Measurements from ENCODE around the gene TNFSF11.
"Not testable (repeated sequence)": the region's sequence is repeated elsewhere in the genome, so short reads cannot be mapped to it uniquely, and the experiment has no call there.

TNFSF11 gene

DNA sequence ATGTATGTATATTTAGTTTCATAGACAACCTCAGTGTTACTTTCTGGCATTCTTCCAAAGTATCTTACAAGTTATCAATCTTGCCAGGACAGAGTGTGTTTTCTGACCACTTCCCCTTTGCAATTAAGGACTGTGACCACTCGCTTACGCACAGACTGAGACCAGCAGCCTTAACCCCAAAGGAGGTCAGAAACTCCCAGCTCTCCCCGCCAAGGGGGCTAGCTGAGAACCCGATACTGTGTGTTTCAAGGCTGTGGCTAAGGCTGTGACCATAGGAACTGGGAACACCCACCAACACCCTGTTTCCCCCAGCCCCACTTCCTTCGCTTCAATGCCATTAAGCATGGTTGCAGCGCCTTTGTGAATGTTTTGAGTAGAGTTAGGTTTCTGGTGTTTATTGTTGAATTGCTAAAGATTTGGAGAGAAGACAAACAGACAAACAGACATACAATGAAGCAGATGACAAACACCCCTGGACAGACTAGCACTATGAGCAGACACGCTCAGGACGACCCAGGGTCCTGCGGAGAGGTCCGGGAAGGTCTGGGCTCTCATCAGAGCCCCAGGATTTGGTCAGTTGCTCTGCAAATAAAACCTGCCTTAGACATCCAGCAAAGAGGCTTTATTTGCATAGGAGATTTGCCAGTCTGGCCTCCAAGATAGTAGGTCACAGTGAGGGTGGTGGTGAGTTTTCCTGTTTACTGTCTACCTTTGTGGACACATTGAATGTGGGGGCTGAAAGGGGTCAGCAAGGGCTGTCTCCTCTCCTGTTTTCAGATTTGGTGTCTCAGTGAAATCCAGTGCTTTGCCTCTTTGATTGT lies 25.0 kb upstream of the TNFSF11 start:
- TF ChIP-seq POLR2A (IDR thresholded peaks at IDR 0.05; ENCODE audit: low read depth, low read length): no peak
- no peak for DNase-seq (ENCODE audit: insufficient read length, low spot score)
- FAIRE-seq: no peak

DNA sequence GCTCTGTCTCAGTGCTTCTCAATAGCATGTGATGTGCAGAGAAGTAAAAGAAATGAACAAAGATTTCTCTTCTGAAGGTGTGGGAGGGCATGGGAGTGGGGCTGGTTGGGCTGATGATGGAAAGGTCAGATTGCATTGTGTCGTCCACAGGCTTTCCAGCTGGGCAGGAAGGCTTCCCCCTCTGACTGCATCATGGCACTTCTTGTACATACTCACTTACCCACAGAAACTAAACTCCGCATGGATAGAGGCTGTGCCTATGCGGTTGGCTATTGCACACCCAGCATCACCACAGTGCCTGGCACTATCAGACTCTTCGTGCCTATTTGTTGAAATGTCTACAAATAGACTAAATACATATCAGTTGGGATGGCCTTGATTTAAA lies 24.4 kb upstream of the TNFSF11 start:
- DNase-seq (ENCODE audit: insufficient read length, low spot score): no peak
- FAIRE-seq: no peak
- TF ChIP-seq POLR2A (IDR thresholded peaks at IDR 0.05; ENCODE audit: low read depth, low read length): no peak

DNA sequence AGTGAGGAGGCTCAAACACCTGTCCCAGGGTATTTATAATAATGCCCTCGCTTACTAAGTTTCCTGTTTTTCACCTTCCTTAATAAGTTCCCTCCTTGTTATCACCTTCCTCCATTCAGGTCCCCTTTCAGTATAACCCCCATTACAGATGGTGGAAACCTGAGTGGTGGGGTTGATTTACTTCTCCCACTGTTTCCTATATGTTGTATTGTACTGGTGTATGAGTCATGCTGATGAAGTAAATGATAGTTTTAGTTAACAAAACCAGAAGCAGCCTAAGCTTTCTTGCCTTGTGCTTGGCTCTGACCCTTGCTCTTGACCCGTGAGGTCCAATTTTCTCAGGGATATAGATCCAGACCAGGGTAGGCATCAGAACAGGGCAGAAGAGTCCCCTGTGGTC lies 22.3 kb upstream of the TNFSF11 start:
- FAIRE-seq (no peak), DNase-seq (ENCODE audit: insufficient read length, low spot score) (no peak)
- TF ChIP-seq POLR2A (IDR thresholded peaks at IDR 0.05; ENCODE audit: low read depth, low read length): no peak

DNA sequence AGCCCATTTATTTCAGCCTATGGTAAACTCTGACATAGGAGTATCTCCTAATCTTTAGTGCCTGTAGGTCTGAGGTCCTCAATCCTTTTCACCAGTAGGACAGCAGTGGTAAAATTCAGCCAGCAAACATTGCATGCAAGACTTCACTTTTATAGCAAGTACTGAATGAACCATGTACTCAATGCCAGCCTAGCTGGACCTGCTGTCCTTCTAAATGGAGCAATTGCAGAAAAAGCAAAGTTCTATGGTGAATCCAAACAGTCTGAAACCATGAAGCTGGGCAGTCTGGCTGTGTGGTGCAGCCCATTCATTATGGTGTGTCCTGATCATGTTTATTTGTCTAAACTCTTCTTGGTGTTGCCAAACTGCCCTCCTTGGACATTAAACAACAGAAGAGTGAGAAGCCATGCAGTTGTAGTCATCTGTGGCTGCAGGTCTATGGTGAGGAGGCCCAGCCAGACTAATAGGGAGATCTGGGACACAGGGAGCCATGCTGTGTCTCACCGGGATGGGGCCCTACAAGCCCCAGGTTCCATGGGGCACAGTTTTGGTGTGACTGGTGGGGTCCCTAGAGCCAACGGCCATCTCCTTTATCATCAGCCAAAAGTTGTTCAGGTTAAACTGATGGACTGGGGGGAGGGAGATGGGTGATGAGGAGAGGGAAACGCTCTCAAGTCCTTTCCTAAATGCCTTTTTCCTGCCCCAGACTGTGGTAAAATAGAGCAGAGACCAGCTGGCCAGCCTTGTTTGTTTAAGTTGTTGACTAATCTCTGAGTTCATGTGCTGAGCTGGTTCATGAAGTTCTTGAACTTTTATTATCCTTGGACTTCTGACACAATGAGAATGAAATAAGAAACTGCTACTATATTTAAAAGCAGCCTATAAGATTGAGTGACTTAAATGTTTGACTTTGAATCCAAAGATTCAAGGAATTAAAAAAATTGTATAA lies 20.6 kb upstream of the TNFSF11 start:
- FAIRE-seq (no peak), DNase-seq (ENCODE audit: insufficient read length, low spot score) (no peak)
- TF ChIP-seq POLR2A (IDR thresholded peaks at IDR 0.05; ENCODE audit: low read depth, low read length): no peak

DNA sequence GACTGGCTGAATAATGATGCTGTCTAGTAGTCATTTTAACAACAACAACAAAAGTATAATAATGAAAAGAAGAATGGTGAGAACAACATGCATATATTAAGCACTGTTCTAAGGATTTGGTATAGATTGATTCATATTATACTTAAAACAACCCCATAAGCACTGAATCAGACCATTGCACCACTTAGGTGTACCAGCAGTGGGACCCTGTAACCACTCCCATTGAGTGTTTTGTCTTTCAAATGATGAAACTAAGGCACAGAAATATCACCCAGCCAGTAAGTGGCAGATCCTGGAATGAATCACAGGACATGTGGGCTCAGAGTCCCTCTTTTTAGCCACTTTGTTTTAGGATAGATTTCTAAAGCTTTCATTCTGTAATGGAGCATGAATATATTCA lies 14.9 kb upstream of the TNFSF11 start:
- no peak for FAIRE-seq
- no peak for DNase-seq (ENCODE audit: insufficient read length, low spot score)
- TF ChIP-seq POLR2A (IDR thresholded peaks at IDR 0.05; ENCODE audit: low read depth, low read length): no peak

DNA sequence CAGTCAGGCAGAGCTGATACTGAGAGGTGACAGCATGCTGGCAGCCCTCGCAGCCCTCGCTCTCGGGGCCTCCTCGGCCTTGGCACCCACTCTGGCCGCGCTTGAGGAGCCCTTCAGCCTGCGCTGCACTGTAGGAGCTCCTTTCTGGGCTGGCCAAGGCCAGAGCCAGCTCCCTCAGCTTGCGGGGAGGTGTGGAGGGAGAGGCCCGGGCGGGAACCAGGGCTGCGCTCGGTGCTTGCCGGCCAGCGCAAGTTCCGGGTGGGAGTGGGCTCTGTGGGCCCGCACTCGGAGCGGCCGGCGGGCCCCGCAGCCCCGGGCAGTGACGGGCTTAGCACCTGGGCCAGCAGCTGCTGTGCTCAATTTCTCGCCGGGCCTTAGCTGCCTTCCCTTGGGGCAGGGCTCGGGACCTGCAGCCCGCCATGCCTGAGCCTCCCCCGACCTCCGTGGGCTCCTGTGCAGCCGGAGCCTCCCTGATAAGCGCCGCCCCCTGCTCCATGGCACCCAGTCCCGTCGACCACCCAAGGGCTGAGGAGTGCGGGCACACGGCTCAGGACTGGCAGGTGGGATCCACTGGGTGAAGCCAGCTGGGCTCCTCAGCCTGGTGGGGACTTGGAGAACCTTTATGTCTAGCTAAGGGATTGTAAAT lies 14.3 kb upstream of the TNFSF11 start:
- DNase-seq (ENCODE audit: insufficient read length, low spot score); FAIRE-seq: not testable (repeated sequence)

DNA sequence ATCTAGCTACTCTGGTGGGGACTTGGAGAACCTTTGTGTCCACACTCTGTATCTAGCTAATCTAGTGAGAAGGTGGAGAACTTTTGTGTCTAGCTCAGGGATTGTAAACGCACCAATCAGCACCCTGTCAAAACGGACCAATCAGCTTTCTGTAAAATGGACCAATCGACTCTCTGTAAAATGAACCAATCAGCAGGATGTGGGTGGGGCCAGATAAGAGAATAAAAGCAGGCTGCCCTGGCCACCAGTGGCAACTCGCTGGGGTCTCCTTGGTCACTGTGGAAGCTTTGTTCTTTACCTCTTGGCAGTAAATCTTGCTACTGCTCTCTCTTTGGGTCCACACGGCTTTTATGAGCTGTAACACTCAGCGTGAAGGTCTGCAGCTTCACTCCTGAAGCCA lies 13.6 kb upstream of the TNFSF11 start:
- FAIRE-seq; DNase-seq (ENCODE audit: insufficient read length, low spot score): not testable (repeated sequence)

DNA sequence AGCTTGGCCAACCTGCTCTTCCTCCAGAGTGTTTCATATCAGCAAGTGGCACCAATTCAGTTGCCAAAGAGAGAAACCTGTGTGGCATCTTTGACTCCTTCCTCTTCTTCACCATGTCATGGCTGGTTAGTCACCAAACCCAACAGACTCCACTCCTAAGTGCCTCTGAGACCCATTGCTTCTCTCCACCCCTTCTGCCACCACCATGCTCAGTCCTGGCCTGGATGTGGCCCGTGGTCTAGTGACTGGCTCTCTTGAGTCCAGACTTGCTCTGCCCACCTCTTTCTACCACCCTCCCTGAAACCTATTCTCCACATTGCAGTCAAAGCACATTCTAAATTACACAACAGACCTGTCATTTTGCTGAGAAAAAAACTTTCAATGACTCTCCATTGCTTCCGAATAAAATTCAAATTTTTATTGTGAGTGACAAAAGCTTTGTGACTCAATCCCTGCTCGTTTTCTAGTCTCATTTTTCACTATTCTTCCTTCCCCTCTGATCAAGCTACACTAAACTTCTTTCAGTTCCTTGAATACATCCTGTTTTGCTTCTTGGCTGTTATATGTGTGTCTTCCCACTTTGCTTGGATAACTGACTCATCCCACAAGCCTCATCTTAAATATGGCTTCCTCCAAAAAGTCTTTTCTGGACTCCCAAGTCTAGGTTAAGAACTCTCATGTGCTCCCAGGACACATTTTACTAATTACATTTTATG lies 12.0 kb upstream of the TNFSF11 start:
- no peak for TF ChIP-seq POLR2A (IDR thresholded peaks at IDR 0.05; ENCODE audit: low read depth, low read length)
- no peak for FAIRE-seq
- DNase-seq (ENCODE audit: insufficient read length, low spot score): no peak

DNA sequence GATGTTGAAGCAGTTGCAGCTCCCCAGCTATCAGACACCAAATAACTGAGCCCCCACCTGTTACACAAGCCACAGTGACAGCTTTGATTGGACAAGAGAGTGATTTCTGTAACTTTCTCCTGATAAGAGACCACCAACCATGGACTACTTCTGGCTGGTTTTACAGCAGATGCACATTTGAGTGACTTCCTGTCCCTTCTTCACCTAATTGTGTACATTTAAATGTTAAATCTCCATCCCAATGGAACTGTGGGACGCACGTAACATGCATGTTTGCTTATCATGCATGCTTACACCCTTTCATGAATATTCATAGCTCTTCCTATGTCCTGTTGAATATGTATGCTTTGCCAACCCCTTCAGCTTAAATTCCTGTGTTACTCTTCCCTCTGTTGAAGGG lies 6.0 kb upstream of the TNFSF11 start:
- DNase-seq (ENCODE audit: insufficient read length, low spot score) (no peak), FAIRE-seq (no peak)

DNA sequence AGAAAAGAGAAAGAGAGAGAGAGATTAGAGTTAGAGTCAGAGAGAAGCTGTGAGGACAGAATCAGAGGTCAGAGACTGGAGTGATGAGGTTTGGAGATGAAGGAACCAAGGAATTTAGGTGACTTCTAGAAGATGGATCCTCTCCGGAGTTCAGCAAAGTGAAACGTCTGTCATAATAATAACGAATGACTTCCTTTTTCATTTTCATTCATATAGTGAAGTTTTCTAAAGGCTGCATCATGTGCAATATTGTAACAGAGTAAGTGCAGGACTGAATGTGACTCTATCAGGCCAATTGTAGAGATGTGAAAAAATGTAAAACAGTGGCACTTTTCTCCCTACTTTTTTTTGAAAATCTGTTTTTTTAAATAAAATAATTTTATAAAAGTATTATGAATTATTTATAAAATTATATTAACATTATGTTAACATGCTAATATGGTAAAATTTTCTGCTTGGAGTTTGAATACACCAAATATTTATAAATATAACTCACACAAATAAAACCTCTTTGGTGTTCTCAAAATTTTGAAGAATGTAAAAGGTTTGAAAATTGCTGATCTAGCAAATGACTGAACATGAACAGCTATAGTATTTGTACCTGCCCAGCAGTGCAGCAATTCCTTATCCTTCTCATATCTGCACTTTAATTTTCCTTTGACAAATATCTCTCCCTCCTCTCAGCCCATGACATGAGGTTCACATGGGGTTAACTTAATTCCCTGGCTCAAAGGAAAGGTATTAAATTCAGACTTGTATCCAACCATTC lies 4.2 kb upstream of the TNFSF11 start:
- FAIRE-seq: no peak

More for the DNA sequence above, 6.0 kb upstream of the TNFSF11 start:
- TF ChIP-seq POLR2A (IDR thresholded peaks at IDR 0.05; ENCODE audit: low read depth, low read length): no peak

DNA sequence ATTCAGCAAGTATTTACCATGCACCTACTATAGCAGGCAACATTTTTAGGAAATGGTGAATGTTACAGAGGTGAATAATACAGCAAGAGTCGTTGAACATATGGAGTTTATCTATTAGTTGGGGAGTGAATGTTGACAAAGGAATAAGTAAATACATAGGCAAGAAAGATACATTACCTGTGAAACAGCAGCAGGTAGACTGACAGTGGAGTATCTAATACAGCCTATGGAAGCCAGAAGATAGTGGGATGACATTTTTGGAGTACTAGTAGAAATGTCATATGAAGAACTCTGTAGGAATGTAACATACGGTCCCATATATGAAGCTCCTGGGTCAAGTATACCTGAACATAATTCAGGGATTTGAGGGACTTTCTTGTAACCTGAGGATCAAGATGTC lies 2.1 kb upstream of the TNFSF11 start:
- FAIRE-seq (no peak), DNase-seq (ENCODE audit: insufficient read length, low spot score) (no peak)
- no peak for TF ChIP-seq POLR2A (IDR thresholded peaks at IDR 0.05; ENCODE audit: low read depth, low read length)

More for the DNA sequence above, 4.2 kb upstream of the TNFSF11 start:
- TF ChIP-seq POLR2A (IDR thresholded peaks at IDR 0.05; ENCODE audit: low read depth, low read length): no peak
- no peak for DNase-seq (ENCODE audit: insufficient read length, low spot score)

DNA sequence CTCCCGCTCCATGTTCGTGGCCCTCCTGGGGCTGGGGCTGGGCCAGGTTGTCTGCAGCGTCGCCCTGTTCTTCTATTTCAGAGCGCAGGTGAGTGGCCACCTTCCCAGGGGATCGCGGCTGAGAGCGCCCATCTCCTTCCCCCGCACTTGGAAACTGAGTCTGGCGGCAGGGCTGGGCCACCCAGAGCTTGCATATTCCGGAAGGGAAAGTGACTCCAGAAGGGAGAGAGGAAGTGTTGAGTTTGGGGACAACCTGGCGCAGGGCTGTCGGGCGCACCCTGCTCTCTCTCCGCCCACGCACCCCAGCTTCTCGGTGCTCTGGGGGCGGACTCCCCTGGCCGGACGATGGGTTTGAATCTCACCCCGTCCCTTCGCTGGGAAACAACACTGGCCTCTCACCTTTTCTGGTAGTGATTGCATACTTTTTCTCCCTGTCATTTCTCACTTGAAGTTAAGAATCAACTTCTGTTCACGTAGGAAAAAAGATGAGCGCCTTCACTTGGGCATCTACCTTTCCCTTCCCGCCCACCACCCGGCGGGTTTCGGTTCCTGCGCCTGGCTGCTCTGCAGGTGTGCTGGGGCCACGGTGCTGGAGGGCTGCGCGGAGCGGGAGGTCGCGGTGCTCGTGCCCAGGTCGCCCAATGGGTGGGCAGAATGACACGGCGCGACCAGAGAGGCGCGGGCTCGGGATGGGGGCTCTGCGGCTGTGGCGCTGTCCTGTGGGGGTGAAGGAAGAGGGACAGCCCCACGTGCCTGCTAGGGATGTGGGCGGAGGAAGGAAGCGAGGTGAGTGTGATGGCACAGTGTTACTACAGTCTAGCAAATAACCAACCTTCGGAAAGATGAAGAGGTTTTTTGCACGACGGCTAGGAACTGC lies 721 bp downstream of the TNFSF11 start:
- no peak for TF ChIP-seq POLR2A (IDR thresholded peaks at IDR 0.05; ENCODE audit: low read depth, low read length)
- no peak for DNase-seq (ENCODE audit: insufficient read length, low spot score)
- no peak for FAIRE-seq

All from H54 (cell line).